ENCODE measurements around the gene FYB1. TPM values are rescaled to one million over a fixed set of nuclear protein-coding genes. Genes with fewer than 3 reads are reported as not detected.

FYB1 gene
- total RNA-seq, 1 experiment from 2014 or later, result 0.52 TPM

GRCh38 chr5:39214912-39215709 is 4.3 kb downstream of the FYB1 start:
- CTCF ChIA-PET, result no interaction called here
- POLR2A ChIA-PET, result no interaction called here
- Mint-ChIP-seq H3K4me1 (peaks cover 11% of the 10 kb centered on the region), H3K27ac (no peak overlapping the region), H3K36me3 (no peaks in the 10 kb centered on the region), H3K27me3 (ENCODE audit: low read depth) (no peaks in the 10 kb centered on the region), H3K4me3 (no peak overlapping the region), H3K9me3 (no peaks in the 10 kb centered on the region)
- TF ChIP-seq EMX1 (CRISPR knock-in tag; IDR thresholded peaks at IDR 0.05) (no peak), ZNF423 (CRISPR knock-in tag; IDR thresholded peaks at IDR 0.05) (peak; percentile 30; the same call in 1 of the 2 replicates)
- DNase-seq (ENCODE audit: low spot score) (no peak), ATAC-seq (no peak)

- Mint-ChIP-seq H3K9me3 (no peaks in the 10 kb centered on the region), H3K27me3 (ENCODE audit: low read depth) (no peaks in the 10 kb centered on the region), H3K36me3 (no peaks in the 10 kb centered on the region), H3K4me1 (peaks cover 23% of the 10 kb centered on the region), H3K4me3 (no peak overlapping the region), H3K27ac (peak overlapping the region; percentile 34; the same call in 1 of the 2 replicates)
- POLR2A ChIA-PET, result no interaction called here
- CTCF ChIA-PET, result no interaction called here
- DNase-seq (ENCODE audit: low spot score), result no peak
- TF ChIP-seq, protein P1, sequence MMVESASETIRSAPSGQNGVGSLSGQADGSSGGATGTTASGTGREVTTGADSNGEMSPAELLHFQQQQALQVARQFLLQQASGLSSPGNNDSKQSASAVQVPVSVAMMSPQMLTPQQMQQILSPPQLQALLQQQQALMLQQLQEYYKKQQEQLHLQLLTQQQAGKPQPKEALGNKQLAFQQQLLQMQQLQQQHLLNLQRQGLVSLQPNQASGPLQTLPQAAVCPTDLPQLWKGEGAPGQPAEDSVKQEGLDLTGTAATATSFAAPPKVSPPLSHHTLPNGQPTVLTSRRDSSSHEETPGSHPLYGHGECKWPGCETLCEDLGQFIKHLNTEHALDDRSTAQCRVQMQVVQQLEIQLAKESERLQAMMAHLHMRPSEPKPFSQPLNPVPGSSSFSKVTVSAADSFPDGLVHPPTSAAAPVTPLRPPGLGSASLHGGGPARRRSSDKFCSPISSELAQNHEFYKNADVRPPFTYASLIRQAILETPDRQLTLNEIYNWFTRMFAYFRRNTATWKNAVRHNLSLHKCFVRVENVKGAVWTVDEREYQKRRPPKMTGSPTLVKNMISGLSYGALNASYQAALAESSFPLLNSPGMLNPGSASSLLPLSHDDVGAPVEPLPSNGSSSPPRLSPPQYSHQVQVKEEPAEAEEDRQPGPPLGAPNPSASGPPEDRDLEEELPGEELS (CRISPR knock-in tag; IDR thresholded peaks at IDR 0.05), result no peak
- ATAC-seq, result no peak
Observed at GRCh38 chr5:39213447-39214207, 5.7 kb downstream of the FYB1 start.

GRCh38 chr5:39211773-39212172 is 7.6 kb downstream of the FYB1 start:
- ChIA-PET POLR2A (no interaction called here), CTCF (no interaction called here)
- peaks cover 38% of the 10 kb centered on the region for H3K4me1 Mint-ChIP-seq
- TF ChIP-seq FOXK1 (CRISPR knock-in tag; IDR thresholded peaks at IDR 0.05) (no peak), ZBTB21 (CRISPR knock-in tag; IDR thresholded peaks at IDR 0.05; ENCODE audit: borderline replicate concordance) (no peak), CREB1 (CRISPR knock-in tag; IDR thresholded peaks at IDR 0.05) (no peak), GTF2I (CRISPR knock-in tag; conservative IDR thresholded peaks at IDR 0.05) (no peak), ZNF232 (CRISPR knock-in tag; IDR thresholded peaks at IDR 0.05) (no peak), NR3C1 (CRISPR knock-in tag; conservative IDR thresholded peaks at IDR 0.05; ENCODE audit: low read depth) (no peak), STAT6 (CRISPR knock-in tag; conservative IDR thresholded peaks at IDR 0.05; ENCODE audit: low read depth) (no peak)
- no peak for DNase-seq (ENCODE audit: low spot score)
- no peak overlapping the region for H3K4me3 Mint-ChIP-seq
- no peak overlapping the region for H3K27ac Mint-ChIP-seq
- no peaks in the 10 kb centered on the region for H3K36me3 Mint-ChIP-seq
- H3K9me3 Mint-ChIP-seq, result no peaks in the 10 kb centered on the region
- no peak for ATAC-seq
- H3K27me3 Mint-ChIP-seq (ENCODE audit: low read depth), result no peaks in the 10 kb centered on the region

DNA sequence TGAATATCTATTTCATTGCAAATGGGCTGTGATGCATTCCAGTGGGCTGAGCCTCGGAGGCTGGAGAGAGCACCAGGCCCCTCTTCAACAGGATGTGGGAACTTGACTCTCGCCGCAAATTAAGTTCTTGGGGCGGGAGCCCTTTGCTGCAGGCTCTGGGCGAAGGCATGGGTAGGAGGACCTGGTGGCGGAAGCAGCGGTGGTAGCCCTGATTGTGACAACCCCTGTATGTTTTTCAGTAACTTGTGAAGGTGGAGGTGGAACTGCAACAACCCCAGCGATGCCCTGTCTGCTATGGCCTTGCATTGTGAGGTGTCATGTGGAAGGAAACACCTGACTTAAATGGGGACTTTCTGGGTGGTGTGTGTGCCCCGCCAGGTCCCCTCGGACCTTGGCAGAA is 9.4 kb downstream of the FYB1 start:
- ChIA-PET CTCF (interaction anchor here (0.6 kb wide), 1 partner anchor 8 kb away, joined by 3 read pairs; no protein-coding TSS in a partner anchor), POLR2A (no interaction called here)
- Mint-ChIP-seq H3K27me3 (ENCODE audit: low read depth) (no peaks in the 10 kb centered on the region), H3K36me3 (no peaks in the 10 kb centered on the region), H3K4me1 (peaks cover 36% of the 10 kb centered on the region), H3K9me3 (no peaks in the 10 kb centered on the region), H3K4me3 (no peak overlapping the region), H3K27ac (no peak overlapping the region)
- ATAC-seq (peak; percentile 82), DNase-seq (ENCODE audit: low spot score) (peak; percentile 13)
- TF ChIP-seq NFATC4 (CRISPR knock-in tag; IDR thresholded peaks at IDR 0.05), result no peak
- TF ChIP-seq FOXP1 (CRISPR knock-in tag; IDR thresholded peaks at IDR 0.05; ENCODE audit: borderline replicate concordance), result no peak
- TF ChIP-seq GTF2I (CRISPR knock-in tag; conservative IDR thresholded peaks at IDR 0.05), result no peak
- no peak for TF ChIP-seq TEAD1 (CRISPR knock-in tag; IDR thresholded peaks at IDR 0.05)

All from WTC11 (cell line).